IMR-90 (cell line): Measurements from ENCODE around the gene OARD1. TPM values are rescaled to one million over a fixed set of nuclear protein-coding genes. Genes with fewer than 3 reads are reported as not detected.

ENCODE experiments used
- ATAC-seq: fragments of 200-7000 bp; cut with Tn5 transposase; 2 replicates; pipeline ENCODE4 v1.9.1; 2020; ENCODE audit warnings: low read depth, mild to moderate bottlenecking, moderate library complexity
- BruUV-seq: library from RNA; stranded (reverse); fragments of 400-500 nt; replicated peaks from 2 replicates; lab custom pipeline; 2021; lab: Mats Ljungman, UMichigan
- CTCF ChIA-PET: fragments of 300-600 bp; formaldehyde crosslinking; extraction: SDS; loops from one replicate; lab custom pipeline; 2021; ENCODE audit warnings: antibody characterized with exemption; lab: Yijun Ruan, JAX
- POLR2A ChIA-PET: fragments of 300-600 bp; sonication (Branson Sonifier 250); formaldehyde crosslinking; loops from one replicate; lab custom pipeline; 2022; ENCODE audit warnings: antibody characterized with exemption; ENCODE audit not compliant: unreplicated experiment; lab: Charles Lee
- DNase-seq: peaks from one replicate; pipeline ENCODE4 v3.0.0; 2013
- H2AFZ ChIP-seq: replicated peaks from 2 replicates; pipeline ENCODE3; 2013; ENCODE audit warnings: low read length, mild to moderate bottlenecking; ENCODE audit not compliant: poor library complexity
- H2AK5ac ChIP-seq: 2 replicates; pipeline ENCODE4 v1.6.1; 2013; ENCODE audit warnings: low read depth, low read length, inconsistent platforms
- H2AK9ac ChIP-seq: replicated peaks from 2 replicates; pipeline ENCODE3; 2013; ENCODE audit warnings: mild to moderate bottlenecking, low read depth, low read length, moderate library complexity; ENCODE audit not compliant: poor library complexity
- H2BK120ac ChIP-seq: 2 replicates; pipeline ENCODE4 v1.6.1; 2013; ENCODE audit warnings: low read depth, low read length, inconsistent platforms
- H2BK15ac ChIP-seq: 3 replicates; pipeline ENCODE4 v1.6.1; 2013; ENCODE audit warnings: low read depth, low read length, inconsistent platforms
- H2BK20ac ChIP-seq: 2 replicates; pipeline ENCODE4 v1.6.1; 2013; ENCODE audit warnings: low read depth, mild to moderate bottlenecking, inconsistent platforms, low read length, moderate library complexity
- H2BK5ac ChIP-seq: 2 replicates; pipeline ENCODE4 v1.6.1; 2013; ENCODE audit warnings: mild to moderate bottlenecking, low read depth, low read length, inconsistent platforms; ENCODE audit not compliant: poor library complexity, severe bottlenecking
- H3K14ac ChIP-seq: replicated peaks from 2 replicates; pipeline ENCODE4 v1.6.1; 2013; ENCODE audit warnings: low read depth, low read length, inconsistent platforms
- H3K18ac ChIP-seq: 2 replicates; pipeline ENCODE4 v1.6.1; 2013; ENCODE audit warnings: low read depth, low read length, control low read depth
- H3K23ac ChIP-seq: 2 replicates; pipeline ENCODE4 v1.6.1; 2013; ENCODE audit warnings: low read depth, low read length, inconsistent platforms
- H3K27ac ChIP-seq: 2 replicates; pipeline ENCODE4 v1.5.1; 2013; ENCODE audit warnings: mild to moderate bottlenecking, control low read depth, low read length; ENCODE audit not compliant: insufficient read depth
- H3K27me3 ChIP-seq: 2 replicates; pipeline ENCODE4 v1.6.1; 2013; ENCODE audit warnings: low read length; ENCODE audit not compliant: control insufficient read depth, insufficient read depth
- H3K36me3 ChIP-seq: 2 replicates; pipeline ENCODE4 v1.6.1; 2013; ENCODE audit warnings: low read length, mixed read lengths; ENCODE audit not compliant: control insufficient read depth, insufficient read depth
- H3K4ac ChIP-seq: 2 replicates; pipeline ENCODE4 v1.6.1; 2013; ENCODE audit warnings: low read depth, low read length, inconsistent platforms
- H3K4me1 ChIP-seq: 2 replicates; pipeline ENCODE4 v1.6.1; 2013; ENCODE audit warnings: low read length, mixed read lengths; ENCODE audit not compliant: control insufficient read depth, insufficient read depth
- H3K4me2 ChIP-seq: 2 replicates; pipeline ENCODE4 v1.6.1; 2013; ENCODE audit warnings: low read depth, mild to moderate bottlenecking, control low read depth, low read length, moderate library complexity
- H3K4me3 ChIP-seq: 2 replicates; pipeline ENCODE4 v1.5.1; 2013; ENCODE audit warnings: low read depth, mild to moderate bottlenecking, control low read depth, low read length, moderate library complexity; ENCODE audit not compliant: insufficient read depth
- H3K56ac ChIP-seq: 2 replicates; pipeline ENCODE4 v1.6.1; 2013; ENCODE audit warnings: low read length, inconsistent platforms; ENCODE audit not compliant: insufficient read depth; ENCODE audit errors: extremely low read depth
- H3K79me1 ChIP-seq, 2 experiments: 2 replicates each; pipeline ENCODE4 v1.6.1; 2013; ENCODE audit warnings: low read length in 2 of 2, inconsistent platforms in 1 of 2, low read depth in 1 of 2
- H3K9ac ChIP-seq: 2 replicates; pipeline ENCODE4 v1.6.1; 2013; ENCODE audit warnings: low read depth, low read length, control low read depth
- H3K9me1 ChIP-seq: 2 replicates; pipeline ENCODE4 v1.6.1; 2013; ENCODE audit warnings: low read length, inconsistent platforms; ENCODE audit not compliant: insufficient read depth
- H3K9me3 ChIP-seq: 2 replicates; pipeline ENCODE4 v1.6.1; 2013; ENCODE audit warnings: low read length; ENCODE audit not compliant: control insufficient read depth, insufficient read depth
- H4K20me1 ChIP-seq: 2 replicates; pipeline ENCODE4 v1.6.1; 2013; ENCODE audit warnings: low read length, inconsistent platforms; ENCODE audit not compliant: insufficient read depth
- H4K5ac ChIP-seq: 2 replicates; pipeline ENCODE4 v1.6.1; 2013; ENCODE audit warnings: mild to moderate bottlenecking, low read depth, low read length, control low read depth
- H4K8ac ChIP-seq, 2 experiments: 2 replicates each; pipeline ENCODE4 v1.6.1; 2013; ENCODE audit warnings: low read depth in 2 of 2, low read length in 2 of 2, control low read depth in 1 of 2, inconsistent platforms in 1 of 2
- H4K91ac ChIP-seq: 2 replicates; pipeline ENCODE4 v1.6.1; 2013; ENCODE audit warnings: low read depth, low read length, inconsistent platforms; ENCODE audit not compliant: insufficient read depth
- BHLHE40 ChIP-seq: fragments of 150-350 bp; IDR thresholded peaks from 2 replicates; pipeline ENCODE4 v1.6.1; 2016; ENCODE audit warnings: mild to moderate bottlenecking, low read depth, low read length
- CEBPB ChIP-seq: IDR thresholded peaks from 2 replicates; pipeline ENCODE4 v1.6.1; 2012; ENCODE audit warnings: low read depth, low read length, improper control_type of control experiment
- CHD1 ChIP-seq: IDR thresholded peaks from 2 replicates; pipeline ENCODE4 v1.6.1; 2012; ENCODE audit warnings: low read depth, low read length, improper control_type of control experiment
- CTCF ChIP-seq: conservative IDR thresholded peaks from 2 replicates; pipeline ENCODE4 v1.5.1; 2012; ENCODE audit warnings: mild to moderate bottlenecking, low read depth, low read length, improper control_type of control experiment
- FOS ChIP-seq: fragments of 150-350 bp; IDR thresholded peaks from 2 replicates; pipeline ENCODE4 v1.6.1; 2016; ENCODE audit warnings: low read depth, low read length
- MAFK ChIP-seq: IDR thresholded peaks from 2 replicates; pipeline ENCODE4 v1.6.1; 2012; ENCODE audit warnings: low read depth, low read length, improper control_type of control experiment
- MAZ ChIP-seq: IDR thresholded peaks from 2 replicates; pipeline ENCODE4 v1.6.1; 2012; ENCODE audit warnings: low read depth, mild to moderate bottlenecking, low read length, improper control_type of control experiment, moderate library complexity, borderline replicate concordance
- MXI1 ChIP-seq: IDR thresholded peaks from 2 replicates; pipeline ENCODE4 v1.6.1; 2012; ENCODE audit warnings: low read depth, mild to moderate bottlenecking, low read length, moderate library complexity, borderline replicate concordance
- NFE2L2 ChIP-seq: fragments of 150-350 bp; IDR thresholded peaks from 2 replicates; pipeline ENCODE4 v1.6.1; 2016; ENCODE audit warnings: low read depth, mild to moderate bottlenecking, low read length
- POLR2A ChIP-seq: IDR thresholded peaks from 2 replicates; pipeline ENCODE4 v1.6.1; 2012; ENCODE audit warnings: mild to moderate bottlenecking, low read depth, low read length
- RAD21 ChIP-seq: IDR thresholded peaks from 2 replicates; pipeline ENCODE4 v1.6.1; 2012; ENCODE audit warnings: low read length, improper control_type of control experiment
- RCOR1 ChIP-seq: IDR thresholded peaks from 2 replicates; pipeline ENCODE4 v1.6.1; 2012; ENCODE audit warnings: mild to moderate bottlenecking, low read length, improper control_type of control experiment; ENCODE audit not compliant: insufficient replicate concordance
- RFX5 ChIP-seq: IDR thresholded peaks from 2 replicates; pipeline ENCODE4 v1.8.0; 2012; ENCODE audit warnings: low read depth, mild to moderate bottlenecking, low read length, moderate library complexity
- WGBS, 2 experiments: methylation state at CpG; one replicate each; pipeline versions ENCODE4 v1.1.5 to v1.1.7; 2013; ENCODE audit warnings: missing lambda C conversion rate in 2 of 2; ENCODE audit not compliant: insufficient read length in 1 of 2; ENCODE audit errors: extremely low coverage in 2 of 2; 5-methylcytosine and 5-hydroxymethylcytosine counted together
- dilution Hi-C: fragments of 300-500 bp; cut with HindIII; formaldehyde crosslinking; loops from one replicate; pipeline ENCODE4 v1.14.3; 2018; ENCODE audit warnings: low sequenced_read_pairs; ENCODE audit not compliant: unreplicated experiment
- in situ Hi-C: fragments of 300-500 bp; cut with MboI; formaldehyde crosslinking; loops from 3 replicates; pipeline ENCODE4 v1.14.3; 2019; ENCODE audit warnings: low sequenced_read_pairs, inconsistent platforms, mixed read lengths
- intact Hi-C: fragments of 100-400 bp; cut with micrococcal nuclease; formaldehyde crosslinking; loops from 2 replicates; pipeline ENCODE4 v1.10.0; 2022
- polyA plus RNA-seq, 3 experiments: library from polyadenylated mRNA; depleted of rRNA; stranded (reverse); fragments of >200 nt; gene quantifications; 2 replicates each; pipeline ENCODE4 v1.2.3, GENCODE V29; 2012; ENCODE audit warnings: low replicate concordance in 1 of 3
- total RNA-seq: library from RNA; depleted of rRNA; stranded (reverse); fragments of >200 nt; gene quantifications from 2 replicates; pipeline ENCODE4 v1.2.3, GENCODE V29; 2012
- TF ChIP-seq, protein P1 (sequence below): fragments of 150-350 bp; IDR thresholded peaks from 2 replicates; pipeline ENCODE4 v1.6.1; 2016; ENCODE audit warnings: low read depth, mild to moderate bottlenecking, low read length, moderate library complexity, borderline replicate concordance

The OARD1 gene
- total and polyA plus RNA-seq, 2 of the 4 experiments (the other 2 are of a cell fraction): 2.3 to 5.5 TPM

DNA sequence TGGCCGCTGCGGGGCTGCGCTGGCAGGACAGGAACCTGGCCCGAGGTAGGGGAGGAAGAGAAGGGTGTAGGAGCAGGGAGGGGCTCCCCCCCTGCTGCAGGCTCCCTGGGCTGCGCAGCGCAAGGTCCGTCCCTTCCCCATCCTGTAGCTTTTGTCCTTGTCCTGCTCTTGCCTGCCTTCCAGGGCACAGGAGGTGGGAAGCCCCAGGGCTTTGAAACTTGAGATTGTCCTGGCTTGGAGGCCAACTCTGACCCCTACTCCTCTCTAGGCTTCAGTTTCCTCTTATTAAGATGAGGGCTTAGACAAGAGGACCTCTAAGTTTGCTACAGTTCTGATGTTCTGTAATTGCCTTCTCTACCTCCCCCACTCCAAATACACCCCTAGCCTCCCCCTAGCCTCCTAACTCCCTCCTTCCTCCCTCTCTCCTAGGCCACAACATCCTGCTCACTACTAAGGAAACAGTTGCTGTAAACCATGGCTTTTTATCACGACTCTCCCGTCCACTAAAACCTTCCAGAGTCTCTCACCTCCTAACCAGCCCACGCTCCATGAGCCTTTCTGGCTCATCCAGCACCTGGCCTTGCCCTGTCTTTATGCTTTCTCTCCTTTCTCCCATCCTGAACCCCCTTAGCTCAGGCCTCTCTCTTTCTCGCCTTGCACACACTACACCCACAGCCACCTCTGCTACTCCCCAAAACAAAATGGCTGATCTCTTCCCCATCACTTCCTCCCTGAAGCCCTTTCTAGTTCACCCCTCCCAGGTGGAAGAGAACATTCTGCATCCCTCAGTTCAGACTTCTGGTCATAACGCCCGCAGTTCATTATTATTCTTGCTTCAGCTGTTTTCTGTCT, 43.4 kb downstream of the OARD1 start:
- Histone ChIP-seq H3K23ac (peak overlapping the region; percentile 46; the same call in 1 of the 2 replicates), H3K4me1 (peaks cover 4% of the 10 kb centered on the region; the same call in 1 of the 2 replicates), H2AK9ac (peak overlapping the region; percentile 10), H3K79me1 (no peaks in the 10 kb centered on the region), H2BK20ac (no peak overlapping the region), H3K14ac (no peak overlapping the region), H4K8ac (peak overlapping the region; percentile 93 to 96), H3K4ac (peak overlapping the region; percentile 72; the same call in 1 of the 2 replicates), H3K56ac (no peak overlapping the region), H2BK5ac (no peak overlapping the region), H2AFZ (peak overlapping the region; percentile 96), H4K5ac (peak overlapping the region; percentile 82), H3K9me1 (no peaks in the 10 kb centered on the region), H3K9me3 (no peaks in the 10 kb centered on the region), H3K4me2 (peak overlapping the region; percentile 83), H3K36me3 (no peaks in the 10 kb centered on the region), H3K27me3 (peaks cover 8% of the 10 kb centered on the region; the same call in 1 of the 2 replicates), H2BK120ac (peak overlapping the region; percentile 71; the same call in 1 of the 2 replicates), H4K91ac (0 out of 2 replicates have a peak overlapping the region, but pooled peaks have one; percentile 0), H3K9ac (peak overlapping the region; percentile 71; the same call in 1 of the 2 replicates), H3K27ac (no peak overlapping the region), H2BK15ac (no peak overlapping the region), H4K20me1 (no peaks in the 10 kb centered on the region), H3K18ac (no peak overlapping the region), H2AK5ac (no peak overlapping the region), H3K4me3 (peak overlapping the region; percentile 40)
- dilution Hi-C loops (no loop called here), in situ Hi-C loops (loop anchor here (10.0 to 25.0 kb wide), 3 partner anchors 474 to 1666 kb away; no protein-coding TSS in a partner anchor), intact Hi-C loops (loop anchor here (1.0 to 10.0 kb wide), 6 partner anchors 22 to 1684 kb away; no protein-coding TSS in a partner anchor)
- ChIA-PET POLR2A (interaction anchor here (0.5 kb wide), 1 partner anchor 1099 kb away, joined by 7 read pairs; no protein-coding TSS in a partner anchor), CTCF (interaction anchor here (0.6 to 2.5 kb wide), 11 partner anchors 10 to 163 kb away, joined by 3 to 24 read pairs (median 4); partner anchors contain the start of gene TSPO2)
- no TSS peak for BruUV-seq
- WGBS, 2 experiments: 58% methylated on average over 4 of the region's 13 CpGs; no CpG with 5 or more reads in 1 of the 2 experiments
- ATAC-seq: no peak; the same call in 1 of the 2 replicates
- DNase-seq: no peak
- TF ChIP-seq MXI1: no peak
- no peak for TF ChIP-seq CTCF
- TF ChIP-seq POLR2A: no peak
- no peak for TF ChIP-seq FOS
- TF ChIP-seq, protein P1, sequence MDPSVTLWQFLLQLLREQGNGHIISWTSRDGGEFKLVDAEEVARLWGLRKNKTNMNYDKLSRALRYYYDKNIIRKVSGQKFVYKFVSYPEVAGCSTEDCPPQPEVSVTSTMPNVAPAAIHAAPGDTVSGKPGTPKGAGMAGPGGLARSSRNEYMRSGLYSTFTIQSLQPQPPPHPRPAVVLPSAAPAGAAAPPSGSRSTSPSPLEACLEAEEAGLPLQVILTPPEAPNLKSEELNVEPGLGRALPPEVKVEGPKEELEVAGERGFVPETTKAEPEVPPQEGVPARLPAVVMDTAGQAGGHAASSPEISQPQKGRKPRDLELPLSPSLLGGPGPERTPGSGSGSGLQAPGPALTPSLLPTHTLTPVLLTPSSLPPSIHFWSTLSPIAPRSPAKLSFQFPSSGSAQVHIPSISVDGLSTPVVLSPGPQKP: no peak
- TF ChIP-seq RAD21: no peak
- TF ChIP-seq MAFK: no peak
- no peak for TF ChIP-seq NFE2L2
- no peak for TF ChIP-seq RFX5
- TF ChIP-seq CHD1: no peak
- no peak for TF ChIP-seq CEBPB
- no peak for TF ChIP-seq MAZ
- no peak for TF ChIP-seq RCOR1
- no peak for TF ChIP-seq BHLHE40
